Measurements from ENCODE around the gene BCL2L11.
A peak's percentile ranks its signal among the peaks of the same experiment; 100 is the strongest.

The BCL2L11 gene

DNA sequence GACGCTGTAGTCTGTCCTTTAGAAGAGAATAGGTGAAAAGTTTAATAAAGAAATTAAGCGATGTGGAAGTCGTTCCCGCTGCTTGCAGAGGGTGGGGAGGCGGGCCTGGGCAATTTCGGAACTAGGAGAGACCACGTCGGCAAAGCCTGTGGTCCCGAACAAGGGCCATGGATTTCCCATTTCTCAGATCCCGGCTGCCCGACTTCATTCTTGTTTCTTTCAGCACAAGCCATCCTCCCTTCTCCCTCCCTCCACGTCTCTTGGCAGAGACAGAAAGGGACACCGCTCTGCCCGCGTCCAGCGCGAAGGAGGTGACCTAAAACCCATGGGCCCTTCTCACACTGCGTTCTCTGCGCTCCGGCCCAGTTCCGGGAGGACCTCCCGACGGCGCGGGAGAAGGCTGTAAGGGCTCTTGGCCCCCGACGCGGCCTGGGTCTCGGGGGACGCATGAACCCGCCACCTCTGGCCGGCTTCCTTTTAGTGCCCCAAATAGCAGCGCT, 2.2 kb upstream of the BCL2L11 start:
- peak in 2 of 3 donors; percentile 26 to 39 for DNase-seq

DNA sequence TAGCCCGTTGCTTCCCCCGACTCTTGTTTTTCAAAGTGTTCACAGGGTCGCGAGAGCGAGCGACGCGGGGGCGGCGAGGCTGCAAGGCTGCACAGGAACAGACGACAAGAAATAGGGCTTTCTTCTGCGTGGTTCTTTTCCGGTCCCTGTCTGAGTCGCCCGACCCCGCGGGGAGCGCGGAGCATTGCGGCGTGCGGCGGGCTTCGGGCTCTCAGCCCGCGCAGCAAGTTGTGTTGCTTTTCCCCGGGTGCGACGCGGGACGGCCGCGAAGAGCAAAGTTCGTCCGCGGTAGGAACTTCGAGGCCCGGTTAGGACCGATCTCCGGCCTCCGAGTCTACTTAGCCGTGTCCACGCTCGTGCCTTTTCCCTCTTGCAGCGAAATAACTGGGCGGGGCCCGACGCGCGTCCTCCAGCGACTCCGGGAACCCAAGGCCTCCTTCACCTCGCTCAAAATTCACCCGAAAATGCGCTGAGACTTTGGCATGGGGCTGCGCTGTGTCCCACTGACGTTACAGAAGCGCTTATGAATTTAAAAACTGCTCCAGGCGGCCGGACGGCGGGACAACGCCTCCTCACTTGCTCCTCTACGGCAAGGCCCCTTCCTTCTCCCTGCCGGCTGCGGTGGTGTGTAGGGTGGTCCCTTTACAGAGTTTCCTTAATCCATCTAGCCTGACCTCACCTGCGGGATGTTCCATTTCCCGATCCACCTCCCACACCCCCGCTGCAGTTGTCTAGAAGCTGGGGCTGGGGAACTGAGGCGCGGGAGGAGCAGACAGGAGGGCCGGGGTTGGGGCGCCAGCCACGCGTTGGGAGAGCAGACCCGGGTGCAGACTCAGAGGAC, 1.5 kb upstream of the BCL2L11 start:
- peak in 2 of 3 donors; percentile 17 to 39 for DNase-seq

DNA sequence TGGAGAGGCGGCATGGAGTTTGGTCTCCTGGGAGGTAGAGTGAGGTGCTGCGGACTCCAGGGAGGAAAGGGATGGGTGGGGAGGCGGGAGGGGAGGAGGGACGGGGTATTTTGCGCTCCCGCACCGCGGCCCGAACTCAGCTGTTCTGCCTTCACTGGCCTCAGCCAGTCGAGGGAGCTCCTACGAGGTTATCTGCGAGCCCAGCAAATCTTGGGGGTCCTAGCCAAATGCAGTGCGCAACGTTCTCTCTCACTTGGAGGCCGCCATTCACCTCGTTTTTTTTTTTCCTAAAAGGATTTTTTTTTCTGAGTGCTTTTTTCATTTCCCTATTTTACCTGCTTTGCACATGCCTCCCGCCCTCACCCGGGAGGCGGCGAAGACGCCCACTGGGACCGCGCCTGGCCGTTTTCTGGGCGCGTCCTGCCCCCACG, 877 bp upstream of the BCL2L11 start:
- DNase-seq = peak in 1 of 3 donors; percentile 53

DNA sequence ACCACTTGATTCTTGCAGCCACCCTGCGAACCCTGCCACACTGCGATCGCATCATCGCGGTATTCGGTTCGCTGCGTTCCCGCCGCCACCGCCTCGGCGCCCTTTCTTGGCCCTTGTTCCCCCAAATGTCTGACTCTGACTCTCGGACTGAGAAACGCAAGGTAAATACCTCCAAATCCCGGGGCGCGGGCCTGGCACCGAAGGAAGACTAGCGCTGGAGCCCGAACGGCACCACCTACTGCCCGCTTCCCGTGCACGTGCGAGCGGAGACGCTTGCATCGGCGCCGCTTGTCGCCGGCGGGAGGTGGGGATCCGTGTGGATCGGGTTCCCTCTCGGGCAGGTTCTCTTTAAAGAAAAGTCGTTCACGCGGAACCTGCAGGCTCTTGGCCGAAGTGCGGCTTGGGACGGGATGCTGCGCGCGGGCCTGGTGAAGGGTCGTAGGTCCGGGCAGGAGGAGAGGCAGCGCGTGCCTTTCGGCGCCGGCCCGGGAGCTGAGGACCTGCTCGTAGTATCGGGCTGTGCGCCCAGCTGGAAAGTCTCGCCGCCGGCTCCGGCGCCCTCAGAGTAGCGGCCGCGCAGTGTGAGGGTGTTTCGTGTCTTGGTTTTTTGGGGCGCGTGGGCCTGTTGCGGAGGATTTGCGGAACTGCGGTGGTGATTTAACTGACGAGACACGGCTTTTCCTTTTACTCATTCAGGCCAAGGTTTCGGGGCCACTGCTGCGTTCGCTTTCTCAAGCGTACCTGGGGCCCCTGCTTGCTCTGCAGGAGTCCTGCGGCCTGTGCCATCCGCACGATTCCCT, 514 bp downstream of the BCL2L11 start:
- DNase-seq = peak; percentile 73 to 78 (median 74)

GRCh38 chr2:111121828-111122630, 1.3 kb downstream of the BCL2L11 start:
- DNase-seq = peak; percentile 92 to 97 (median 95)

DNA sequence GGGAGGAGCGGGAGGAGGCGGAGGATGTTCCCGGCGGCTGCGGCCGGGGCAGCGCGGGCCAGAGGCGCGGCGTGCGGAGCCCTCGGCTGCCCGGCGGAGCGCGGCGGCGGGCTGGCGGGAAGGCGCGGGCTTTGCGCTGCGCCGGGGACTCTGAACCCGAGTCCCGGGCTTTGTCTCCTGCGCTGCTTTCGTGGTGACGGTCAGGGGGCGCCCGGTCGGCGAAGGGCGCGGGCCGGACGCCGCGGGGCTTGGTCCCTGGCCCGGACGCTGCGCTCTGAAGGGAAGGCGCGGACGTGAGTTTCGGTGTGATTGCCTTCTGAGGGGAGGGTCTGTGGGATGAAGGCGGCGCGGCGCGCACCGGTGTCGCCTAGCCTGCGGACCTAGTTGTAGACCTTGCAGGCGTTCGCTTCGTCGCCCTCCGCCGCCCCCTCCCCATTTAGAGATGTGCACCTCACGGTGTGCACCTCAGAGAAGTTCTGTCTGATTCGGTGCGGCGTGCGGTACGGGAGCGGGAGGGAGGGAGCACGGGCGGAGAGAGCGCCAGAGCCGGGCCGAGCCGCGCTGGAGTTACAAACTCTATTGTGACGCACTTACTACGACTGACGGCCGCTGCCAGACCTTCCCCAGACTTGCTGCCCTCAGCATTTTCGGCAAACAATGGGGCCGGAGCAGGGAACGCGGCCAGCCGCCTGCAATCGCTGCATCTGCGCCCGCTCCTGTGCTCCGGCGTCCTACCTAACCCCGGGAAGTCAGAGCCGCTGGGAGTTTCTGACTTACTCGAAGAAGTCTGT, 2.1 kb downstream of the BCL2L11 start:
- peak; percentile 78 to 84 (median 80) for DNase-seq

GRCh38 chr2:111123751-111124150, 3.0 kb downstream of the BCL2L11 start:
- no peak for DNase-seq

DNA sequence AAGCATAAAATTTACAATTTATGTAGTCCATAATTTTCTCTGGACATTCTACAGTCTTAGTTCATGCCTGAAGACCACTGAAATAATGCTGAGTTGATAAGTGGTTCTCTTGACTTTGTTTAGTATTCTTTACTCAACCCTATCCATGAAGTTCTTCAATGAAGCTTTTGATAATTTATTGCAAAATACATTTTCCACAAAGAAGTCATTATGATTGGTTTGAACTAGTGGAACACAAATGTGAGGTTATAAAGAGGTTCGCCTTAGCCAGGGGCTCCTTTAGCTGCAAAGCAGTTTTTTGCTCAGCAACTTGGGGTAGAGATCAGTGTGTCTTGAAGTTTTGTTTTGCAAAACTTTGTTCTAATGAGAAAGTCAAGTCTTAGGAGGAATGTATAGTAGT, 5.9 kb downstream of the BCL2L11 start:
- no peak for DNase-seq

DNA sequence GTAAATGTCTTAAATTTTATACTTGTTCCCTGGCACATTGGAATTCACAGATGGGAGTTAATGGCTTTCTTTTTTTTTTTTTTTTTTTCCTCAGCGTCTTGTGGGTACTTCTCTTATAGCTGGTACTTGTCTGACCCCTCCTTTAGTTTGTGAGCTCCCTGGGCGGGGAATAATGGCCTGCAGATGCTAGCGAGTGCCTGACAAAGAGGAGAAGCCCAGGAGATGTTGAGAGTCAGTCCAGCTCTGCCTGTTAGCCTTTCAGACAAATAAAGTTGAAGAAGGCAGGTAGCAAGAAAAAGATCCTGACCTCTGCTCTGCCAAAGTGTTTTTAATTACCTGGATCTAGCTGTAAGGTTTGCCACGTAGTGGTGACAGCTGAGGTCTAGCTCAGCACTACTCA, 6.6 kb downstream of the BCL2L11 start:
- no peak for DNase-seq

GRCh38 chr2:111128096-111128495, 7.4 kb downstream of the BCL2L11 start:
- DNase-seq = peak; percentile 29 to 75 (median 58)

DNA sequence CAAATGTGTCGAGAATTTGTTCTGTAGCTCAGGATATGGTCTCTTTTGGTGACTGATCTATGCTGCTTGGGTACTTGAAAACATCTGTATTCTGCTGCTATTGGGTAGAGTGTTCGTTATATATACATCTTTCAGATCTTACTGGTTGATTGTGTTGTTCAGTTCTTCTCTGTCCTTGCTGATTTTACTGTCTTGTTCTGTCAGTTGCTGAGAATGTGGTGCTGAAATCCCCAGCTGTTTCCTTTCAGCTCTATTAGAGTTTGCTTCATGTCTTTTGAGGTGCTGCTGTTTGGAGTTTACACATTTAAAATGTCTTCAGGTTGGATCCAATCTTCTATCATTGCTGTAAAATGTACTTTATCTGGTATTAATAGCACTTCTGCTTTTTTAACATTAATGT, 12.9 kb downstream of the BCL2L11 start:
- no peak for DNase-seq

DNA sequence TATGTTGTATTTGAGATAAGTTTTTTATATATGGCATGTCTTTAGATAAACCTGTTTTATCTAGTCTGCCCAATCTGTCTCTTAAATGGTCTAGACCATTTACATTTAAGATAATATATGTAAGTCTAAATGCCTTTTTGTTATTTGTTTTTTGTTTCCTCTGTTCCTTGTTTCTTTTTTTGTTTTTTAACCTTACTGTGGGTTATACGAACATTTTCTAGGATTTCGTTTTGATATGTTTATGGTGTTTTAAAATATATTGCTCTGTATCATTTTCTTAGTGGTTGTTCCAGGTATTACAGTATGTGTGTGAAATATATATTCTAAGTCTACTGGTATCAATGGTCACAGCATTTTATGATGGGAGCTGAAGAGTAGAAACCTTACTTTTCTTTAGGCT, 13.3 kb downstream of the BCL2L11 start:
- DNase-seq = no peak

DNA sequence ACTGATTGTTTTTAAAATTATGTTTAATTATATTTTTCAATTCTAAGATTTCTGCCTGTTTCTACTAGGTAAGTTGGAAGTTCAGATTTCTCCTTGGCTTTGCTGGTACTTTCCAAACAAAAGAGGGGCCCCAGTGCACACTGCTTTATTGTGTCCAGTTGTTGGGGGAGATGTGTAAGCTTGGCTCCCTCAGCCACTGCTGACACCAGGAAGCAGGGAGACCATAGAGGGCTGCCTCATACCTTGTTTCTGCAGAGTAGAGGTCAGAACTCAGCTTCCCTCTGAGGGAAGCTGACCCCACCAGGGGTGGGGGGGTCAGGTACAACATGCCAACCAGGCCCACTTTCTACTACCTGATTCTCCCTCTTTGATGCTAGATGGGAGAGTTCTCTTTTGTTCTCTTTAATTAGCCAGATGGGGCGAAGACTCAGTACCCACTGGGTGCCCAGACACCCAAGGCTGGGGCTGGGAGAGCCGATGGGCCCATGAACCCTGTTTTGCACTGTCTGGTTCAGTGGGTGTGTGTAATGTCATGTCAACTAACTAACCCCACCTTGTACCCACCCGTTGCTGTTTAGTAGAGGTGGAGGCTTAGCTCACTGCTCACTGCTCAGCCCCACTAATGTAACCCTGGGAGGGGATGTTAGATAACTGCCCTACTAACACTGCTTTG, 14.7 kb downstream of the BCL2L11 start:
- no peak for DNase-seq

DNA sequence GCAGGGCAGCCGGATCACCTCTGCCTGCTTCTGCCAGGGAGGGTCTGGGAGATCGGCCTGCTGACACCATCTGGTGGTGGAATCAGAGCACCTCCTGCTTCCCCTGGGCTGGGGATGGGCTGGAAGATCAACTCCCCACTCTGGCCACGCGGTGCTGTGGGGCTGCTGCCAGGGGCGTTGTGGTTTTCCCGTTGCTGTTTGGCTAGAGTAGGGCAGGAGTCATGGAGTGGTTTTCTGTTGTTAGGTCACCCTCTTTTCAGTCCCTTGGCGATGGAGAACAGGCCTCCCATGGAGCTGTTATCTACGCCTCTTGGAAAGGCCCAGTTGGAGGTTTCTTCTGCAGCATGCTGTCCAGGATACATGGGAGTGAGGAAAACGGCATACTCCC, 15.2 kb downstream of the BCL2L11 start:
- peak; percentile 36 to 57 (median 42) for DNase-seq

GRCh38 chr2:111138839-111139238, 18.1 kb downstream of the BCL2L11 start:
- DNase-seq = no peak

GRCh38 chr2:111139637-111140317, 19.1 kb downstream of the BCL2L11 start:
- no peak for DNase-seq

GRCh38 chr2:111140815-111141214, 20.1 kb downstream of the BCL2L11 start:
- no peak for DNase-seq

- no peak for DNase-seq
These were observed 21.4 kb downstream of the BCL2L11 start for GRCh38 chr2:111142101-111142500.

DNA sequence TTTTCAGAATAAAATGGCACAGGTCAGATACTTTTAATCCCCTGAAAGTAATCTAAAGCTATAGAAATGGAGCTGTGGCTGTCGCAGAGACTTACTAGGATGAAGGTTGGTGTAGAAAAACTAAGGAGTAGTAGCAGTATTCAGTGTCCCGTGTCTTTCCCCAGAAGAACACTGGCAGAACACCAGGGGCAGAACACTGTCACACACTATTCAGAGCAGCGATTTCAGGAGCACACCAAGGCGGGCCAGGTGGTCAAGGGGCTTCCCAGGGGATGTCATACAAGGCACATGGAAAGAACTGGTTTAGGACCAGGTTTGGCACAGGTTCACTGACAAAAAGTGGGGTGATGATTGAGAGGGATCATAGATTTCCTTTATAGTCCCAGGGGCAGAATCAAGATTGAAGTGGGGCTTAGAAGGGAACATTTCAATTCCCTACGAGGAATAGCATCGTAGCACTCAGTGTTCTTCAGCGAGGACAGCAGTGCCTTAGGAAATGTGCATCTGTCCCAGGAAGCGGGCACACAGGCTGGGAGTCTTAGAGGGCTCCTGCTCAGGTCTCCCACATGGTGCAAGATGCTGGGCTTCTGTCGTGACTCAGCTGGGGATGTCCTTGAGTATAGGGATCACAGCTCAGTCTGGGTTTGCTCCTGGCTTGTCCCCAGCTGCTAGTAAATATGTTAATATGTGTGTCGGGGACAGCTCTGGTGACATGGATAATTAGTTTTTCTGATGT, 22.6 kb downstream of the BCL2L11 start:
- no peak for DNase-seq

GRCh38 chr2:111143843-111144198, 23.1 kb downstream of the BCL2L11 start:
- DNase-seq = no peak
